OCI-LY3 (cell line): ENCODE results near the gene PREX1.

Experiments
- CTCF ChIP-seq: fragments of 200-600, 300-600 bp; sonication (generic); IDR thresholded peaks from 2 replicates; pipeline ENCODE4 v1.5.1; 2014; ENCODE audit warnings: antibody characterized with exemption, low read length, low read depth
- EZH2phosphoT487 ChIP-seq: fragments of 200-600 bp; shearing (Covaris generic); IDR thresholded peaks from 2 replicates; pipeline ENCODE4 v1.6.1; 2018; ENCODE audit warnings: antibody characterized with exemption, mixed run types, low read depth

DNA sequence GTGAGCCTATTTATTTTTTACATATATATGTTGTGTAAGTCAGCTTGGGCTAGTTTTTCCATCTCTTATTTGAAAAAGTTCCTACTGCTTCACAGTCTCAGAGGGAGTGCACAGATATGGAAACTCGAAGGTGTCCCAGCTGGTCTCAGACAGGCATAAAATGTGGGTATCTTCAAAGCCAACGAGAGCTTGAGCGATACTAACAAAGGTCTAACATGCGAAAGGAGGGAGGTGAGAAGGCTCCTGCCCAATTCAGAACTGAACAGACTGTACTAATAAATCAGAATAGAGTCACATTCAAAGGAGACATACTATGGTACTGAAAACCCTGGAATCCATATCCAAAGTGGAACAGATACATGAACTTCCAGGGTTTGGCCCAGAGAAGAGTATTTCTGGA is 113.0 kb downstream of the PREX1 start:
- TF ChIP-seq CTCF = no peak
- no peak for TF ChIP-seq EZH2phosphoT487
